ENCODE measurements around the gene FADS2. TPM values are rescaled to one million over a fixed set of nuclear protein-coding genes. Genes with fewer than 3 reads are reported as not detected.
A peak's percentile ranks its signal among the peaks of the same experiment; 100 is the strongest.

Gene FADS2
- total RNA-seq, 4 donors from 2014 or later = 15.4 to 540 (median 173) TPM

GRCh38 chr11:61860054-61860903 lies 32.2 kb downstream of the FADS2 start:
- H3K4me3 ChIP-seq (ENCODE audit: low read depth, poor library complexity, severe bottlenecking) = no peak overlapping the region
- DNase-seq (ENCODE audit: low spot score in 2 of 2) = peak in 1 of 2 donors; percentile 34
- intact Hi-C loops (cut with DNase I; ENCODE audit: low total_unique reads) = no loop called here
- 57 to 69% methylated on average over 16 of the region's 16 CpGs for WGBS, 2 donors
- TF ChIP-seq, protein P1, sequence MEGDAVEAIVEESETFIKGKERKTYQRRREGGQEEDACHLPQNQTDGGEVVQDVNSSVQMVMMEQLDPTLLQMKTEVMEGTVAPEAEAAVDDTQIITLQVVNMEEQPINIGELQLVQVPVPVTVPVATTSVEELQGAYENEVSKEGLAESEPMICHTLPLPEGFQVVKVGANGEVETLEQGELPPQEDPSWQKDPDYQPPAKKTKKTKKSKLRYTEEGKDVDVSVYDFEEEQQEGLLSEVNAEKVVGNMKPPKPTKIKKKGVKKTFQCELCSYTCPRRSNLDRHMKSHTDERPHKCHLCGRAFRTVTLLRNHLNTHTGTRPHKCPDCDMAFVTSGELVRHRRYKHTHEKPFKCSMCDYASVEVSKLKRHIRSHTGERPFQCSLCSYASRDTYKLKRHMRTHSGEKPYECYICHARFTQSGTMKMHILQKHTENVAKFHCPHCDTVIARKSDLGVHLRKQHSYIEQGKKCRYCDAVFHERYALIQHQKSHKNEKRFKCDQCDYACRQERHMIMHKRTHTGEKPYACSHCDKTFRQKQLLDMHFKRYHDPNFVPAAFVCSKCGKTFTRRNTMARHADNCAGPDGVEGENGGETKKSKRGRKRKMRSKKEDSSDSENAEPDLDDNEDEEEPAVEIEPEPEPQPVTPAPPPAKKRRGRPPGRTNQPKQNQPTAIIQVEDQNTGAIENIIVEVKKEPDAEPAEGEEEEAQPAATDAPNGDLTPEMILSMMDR (IDR thresholded peaks at IDR 0.05) = no peak
- no peak for TF ChIP-seq POLR2A (IDR thresholded peaks at IDR 0.05)

DNA sequence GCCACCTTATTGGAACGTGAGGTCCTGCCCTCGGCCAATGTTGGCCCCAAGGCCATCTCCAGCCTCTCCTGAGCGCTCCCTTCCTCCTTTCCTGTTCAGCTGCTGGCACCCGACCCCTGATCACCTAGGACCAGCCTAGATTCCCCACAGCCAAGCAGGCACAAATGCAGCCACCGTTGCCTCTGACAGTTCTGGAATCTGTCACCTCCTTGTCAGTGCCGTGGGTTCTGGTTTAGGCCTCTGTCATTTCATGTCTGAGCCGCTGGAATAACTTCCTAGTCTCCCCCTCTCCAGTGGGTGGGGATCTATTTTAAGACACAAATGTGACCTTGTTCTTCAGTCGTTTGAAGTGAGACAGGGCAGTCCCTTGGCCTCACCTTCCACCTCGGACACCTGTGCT lies 33.5 kb downstream of the FADS2 start:
- WGBS, 2 donors = 71 to 74% methylated on average over 9 of the region's 9 CpGs
- no peak overlapping the region for H3K4me3 ChIP-seq (ENCODE audit: low read depth, poor library complexity, severe bottlenecking)
- no peak for DNase-seq (ENCODE audit: low spot score in 2 of 2)
- intact Hi-C loops (cut with DNase I; ENCODE audit: low total_unique reads) = no loop called here
- TF ChIP-seq, protein P1 (IDR thresholded peaks at IDR 0.05) = no peak
- TF ChIP-seq POLR2A (IDR thresholded peaks at IDR 0.05) = no peak

DNA sequence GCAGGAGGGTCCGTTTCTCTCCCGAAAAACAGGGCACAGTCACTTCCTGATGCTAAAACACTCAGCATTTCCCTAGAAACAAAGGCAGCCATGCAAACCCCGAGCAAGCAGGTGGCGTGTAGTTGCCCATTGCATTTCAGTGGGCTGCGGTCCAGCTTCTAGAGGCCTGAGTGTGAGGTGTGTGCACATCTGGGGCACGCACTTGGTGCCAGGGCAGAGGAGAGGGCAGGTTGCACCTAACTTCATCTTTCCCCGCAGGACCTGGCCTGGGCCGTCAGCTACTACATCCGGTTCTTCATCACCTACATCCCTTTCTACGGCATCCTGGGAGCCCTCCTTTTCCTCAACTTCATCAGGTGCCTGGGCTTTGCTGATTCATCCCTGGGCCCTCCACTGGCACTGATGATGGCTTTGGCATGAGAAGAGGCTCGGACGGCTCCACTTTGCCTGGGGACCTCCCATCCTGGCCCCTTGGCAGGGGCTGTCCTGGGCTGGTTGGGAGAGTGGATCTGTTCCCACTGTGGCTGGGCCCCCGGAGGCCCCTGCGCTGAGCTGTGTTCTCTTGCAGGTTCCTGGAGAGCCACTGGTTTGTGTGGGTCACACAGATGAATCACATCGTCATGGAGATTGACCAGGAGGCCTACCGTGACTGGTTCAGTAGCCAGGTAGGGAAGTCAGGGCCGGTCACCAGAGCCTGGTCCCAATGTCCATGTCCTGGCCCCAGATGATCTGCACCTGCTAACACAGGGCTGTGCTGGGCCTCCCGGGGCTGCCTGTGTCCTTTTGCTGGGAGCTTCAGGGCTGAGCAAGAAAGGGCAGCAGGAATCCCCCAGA lies 34.8 kb downstream of the FADS2 start:
- no peak overlapping the region for H3K4me3 ChIP-seq (ENCODE audit: low read depth, poor library complexity, severe bottlenecking)
- no peak for TF ChIP-seq POLR2A (IDR thresholded peaks at IDR 0.05)
- TF ChIP-seq, protein P1 (IDR thresholded peaks at IDR 0.05) = no peak
- no peak for DNase-seq (ENCODE audit: low spot score in 2 of 2)
- 93 to 94% methylated on average over 18 of the region's 18 CpGs for WGBS, 2 donors
- intact Hi-C loops (cut with DNase I; ENCODE audit: low total_unique reads) = no loop called here

- WGBS, 2 donors = 88 to 92% methylated on average over 13 of the region's 13 CpGs
- no peak for DNase-seq (ENCODE audit: low spot score in 2 of 2)
- TF ChIP-seq POLR2A (IDR thresholded peaks at IDR 0.05) = no peak
- TF ChIP-seq, protein P1 (IDR thresholded peaks at IDR 0.05) = no peak
- no peak overlapping the region for H3K4me3 ChIP-seq (ENCODE audit: low read depth, poor library complexity, severe bottlenecking)
- intact Hi-C loops (cut with DNase I; ENCODE audit: low total_unique reads) = no loop called here
Measured at GRCh38 chr11:61863548-61864081, 35.5 kb downstream of the FADS2 start.

- WGBS, 2 donors = 88 to 92% methylated on average over 20 of the region's 20 CpGs
- intact Hi-C loops (cut with DNase I; ENCODE audit: low total_unique reads) = no loop called here
- no peak for TF ChIP-seq POLR2A (IDR thresholded peaks at IDR 0.05)
- TF ChIP-seq, protein P1 (IDR thresholded peaks at IDR 0.05) = no peak
Measured at GRCh38 chr11:61864814-61865775, 37.0 kb downstream of the FADS2 start.

More at GRCh38 chr11:61864814-61865775, 37.0 kb downstream of the FADS2 start:
- no peak overlapping the region for H3K4me3 ChIP-seq (ENCODE audit: low read depth, poor library complexity, severe bottlenecking)
- DNase-seq (ENCODE audit: low spot score in 2 of 2) = no peak
